Endothelial cell of umbilical vein (primary cell): Measurements from ENCODE around the gene MDM1. TPM values are rescaled to one million over a fixed set of nuclear protein-coding genes. Genes with fewer than 3 reads are reported as not detected.

Source experiments
- BruUV-seq: library from RNA; stranded (reverse); fragments of 400-500 nt; replicated peaks from 2 replicates; lab custom pipeline; 2021; lab: Mats Ljungman, UMichigan
- CTCF ChIA-PET: fragments of 300-600, 350-600 bp; sonication (Branson Sonifier 250); formaldehyde crosslinking; loops from one replicate; lab custom pipeline; 2021; ENCODE audit warnings: antibody characterized with exemption, inconsistent platforms; lab: Charles Lee
- POLR2A ChIA-PET: fragments of 300-600, 350-600 bp; sonication (Branson Sonifier 250); formaldehyde crosslinking; loops from one replicate; lab custom pipeline; 2021; ENCODE audit warnings: antibody characterized with exemption, inconsistent platforms; lab: Charles Lee
- DNase-seq: peaks from one replicate; pipeline ENCODE4 v3.0.0-alpha.2; 2011; ENCODE audit warnings: low read depth, low spot score
- FAIRE-seq: peaks from 2 replicates; lab custom pipeline; 2011; peaks lifted over from hg19 to GRCh38; lab: Jason Lieb, UNC
- H2AFZ ChIP-seq: 2 replicates; pipeline ENCODE4 v1.6.0; 2012; ENCODE audit warnings: low read depth, low read length, control low read depth, inconsistent platforms
- H3K27ac ChIP-seq: 2 replicates; pipeline ENCODE4 v1.5.1; 2011; ENCODE audit warnings: low read depth, mild to moderate bottlenecking, control low read depth, low read length, moderate library complexity; ENCODE audit not compliant: insufficient read depth
- H3K27me3 ChIP-seq, 2 experiments: 2 replicates each; pipeline versions ENCODE4 v1.6.0 to v1.6.1; 2011; ENCODE audit warnings: low read length in 2 of 2, mixed read lengths in 1 of 2; ENCODE audit not compliant: control insufficient read depth in 2 of 2, insufficient read depth in 2 of 2
- H3K36me3 ChIP-seq, 2 experiments: 2 replicates in 1 of 2; 3 replicates in 1 of 2; pipeline ENCODE4 v1.5.1; 2011; ENCODE audit warnings: low read length in 2 of 2, mild to moderate bottlenecking in 1 of 2, moderate library complexity in 1 of 2; ENCODE audit not compliant: control insufficient read depth in 2 of 2, insufficient read depth in 2 of 2; ENCODE audit errors: extremely low read depth in 1 of 2
- H3K4me1 ChIP-seq: 3 replicates; pipeline ENCODE4 v1.5.1; 2011; ENCODE audit warnings: mild to moderate bottlenecking, low read length; ENCODE audit not compliant: control insufficient read depth, insufficient read depth; ENCODE audit errors: extremely low read depth
- H3K4me2 ChIP-seq: 2 replicates; pipeline ENCODE4 v1.6.1; 2011; ENCODE audit warnings: low read length, control low read depth, mixed read lengths; ENCODE audit not compliant: insufficient read depth
- H3K4me3 ChIP-seq, 3 experiments: fragments of 200-600 bp in 1 of 3; sonication (generic), shearing (Covaris generic) in 1 of 3; replicated peaks in 1 of 3; 2 replicates each; pipeline ENCODE4 v1.5.1; 2011 to 2016; ENCODE audit warnings: control low read depth in 3 of 3, low read length in 3 of 3, mild to moderate bottlenecking in 2 of 3, inconsistent platforms in 1 of 3, low read depth in 1 of 3, moderate library complexity in 1 of 3; ENCODE audit not compliant: insufficient read depth in 1 of 3
- H3K79me2 ChIP-seq: 2 replicates; pipeline ENCODE4 v1.6.0; 2012; ENCODE audit warnings: low read length, inconsistent platforms; ENCODE audit not compliant: control insufficient read depth, insufficient read depth
- H3K9ac ChIP-seq: replicated peaks from 2 replicates; pipeline ENCODE3; 2011; ENCODE audit warnings: low read length, control low read depth; ENCODE audit not compliant: insufficient read depth; ENCODE audit errors: extremely low read depth
- H3K9me1 ChIP-seq: replicated peaks from 3 replicates; pipeline ENCODE4 v1.6.0; 2011; ENCODE audit warnings: mild to moderate bottlenecking, low read length; ENCODE audit not compliant: control insufficient read depth, insufficient read depth; ENCODE audit errors: extremely low read depth
- H3K9me3 ChIP-seq: replicated peaks from 2 replicates; pipeline ENCODE4 v1.5.1; 2012; ENCODE audit warnings: low read length, inconsistent platforms; ENCODE audit not compliant: control insufficient read depth, insufficient read depth
- H4K20me1 ChIP-seq: replicated peaks from 2 replicates; pipeline ENCODE3; 2011; ENCODE audit warnings: mild to moderate bottlenecking, low read length; ENCODE audit not compliant: control insufficient read depth, insufficient read depth; ENCODE audit errors: extremely low read depth
- CTCF ChIP-seq, 2 donors: IDR thresholded peaks; 1 replicate in 1 of 2; 2 replicates in 1 of 2; pipeline ENCODE4 v1.5.1; 2011; ENCODE audit warnings: low read length in 2 of 2, mild to moderate bottlenecking in 2 of 2, moderate library complexity in 2 of 2, control low read depth in 1 of 2, inconsistent platforms in 1 of 2, low read depth in 1 of 2; ENCODE audit not compliant: insufficient read depth in 1 of 2; ENCODE audit errors: extremely low read depth in 1 of 2
- EZH2 ChIP-seq: IDR thresholded peaks from 2 replicates; pipeline ENCODE4 v1.6.1; 2012; ENCODE audit warnings: borderline replicate concordance, low read depth, mild to moderate bottlenecking, moderate library complexity, low read length, inconsistent platforms; ENCODE audit not compliant: severe bottlenecking
- FOS ChIP-seq: IDR thresholded peaks from 2 replicates; pipeline ENCODE4 v1.6.1; 2011; ENCODE audit warnings: mild to moderate bottlenecking, low read length, moderate library complexity, borderline replicate concordance; ENCODE audit not compliant: insufficient read depth
- MAX ChIP-seq: IDR thresholded peaks from 2 replicates; pipeline ENCODE4 v1.6.1; 2011; ENCODE audit not compliant: insufficient read depth, insufficient read length
- MYC ChIP-seq: IDR thresholded peaks from one replicate; pipeline ENCODE4 v1.6.1; 2011; ENCODE audit warnings: mild to moderate bottlenecking, low read depth, low read length
- POLR2A ChIP-seq: IDR thresholded peaks from 2 replicates; pipeline ENCODE4 v1.6.1; 2012; ENCODE audit warnings: low read depth, mild to moderate bottlenecking, control low read depth, low read length
- POLR2AphosphoS5 ChIP-seq: IDR thresholded peaks from 2 replicates; pipeline ENCODE4 v1.6.1; 2012; ENCODE audit warnings: low read depth, mild to moderate bottlenecking, control low read depth, low read length, moderate library complexity; ENCODE audit not compliant: insufficient read depth
- dilution Hi-C: fragments of 300-500 bp; cut with MboI; formaldehyde crosslinking; loops from one replicate; pipeline ENCODE4 v1.15.0; 2019; ENCODE audit warnings: low sequenced_read_pairs; ENCODE audit not compliant: extremely low pct_ligation_motif_present
- intact Hi-C: fragments of 100-400 bp; cut with micrococcal nuclease; formaldehyde crosslinking; loops from one replicate; pipeline ENCODE4 v1.10.0; 2022
- polyA plus RNA-seq, 4 experiments: library from polyadenylated mRNA; depleted of rRNA in 3 of 4; stranded (reverse) in 3 of 4; unstranded in 1 of 4; fragments of >200 nt; gene quantifications; 2 replicates each; pipeline versions ENCODE4 v1.2.1 to v1.2.3, GENCODE V29; 2011 to 2012; ENCODE audit warnings: missing spikeins in 1 of 4
- total RNA-seq: library from RNA; stranded (reverse); gene quantifications from 2 replicates; pipeline ENCODE4 v1.2.3, GENCODE V29; 2021

MDM1 gene
- total and polyA plus RNA-seq, 2 donors (not counting 3 experiments of a cell fraction or from before 2014, with no cell fraction given): 4.3 to 12.5 TPM

- DNase-seq (no peak), FAIRE-seq (no peak)
- intact Hi-C loops (no loop called here), dilution Hi-C loops (no loop called here)
- Histone ChIP-seq H3K79me2 (no peaks in the 10 kb centered on the region), H3K4me1 (peaks cover 4% of the 10 kb centered on the region), H4K20me1 (no peaks in the 10 kb centered on the region), H3K4me3 (no peak overlapping the region), H3K9ac (no peak overlapping the region), H3K27ac (no peak overlapping the region), H3K27me3 (peaks cover 3 to 7% of the 10 kb centered on the region in 2 experiments), H3K36me3 (no peaks in the 10 kb centered on the region), H3K9me3 (no peaks in the 10 kb centered on the region), H2AFZ (no peak overlapping the region), H3K9me1 (no peaks in the 10 kb centered on the region), H3K4me2 (no peak overlapping the region)
- TF ChIP-seq EZH2: no peak
- no peak for TF ChIP-seq CTCF (IDR thresholded peaks at IDR 0.05; ENCODE audit: extremely low read depth in 1 of 2, insufficient read depth in 1 of 2, low read depth in 1 of 2, low read length in 2 of 2)
- no peak for TF ChIP-seq POLR2A
- ChIA-PET CTCF (interaction anchor here (1.0 to 2.5 kb wide), 4 partner anchors 11 to 50 kb away, joined by 3 to 9 read pairs (median 4); no protein-coding TSS in a partner anchor), POLR2A (no interaction called here)
- BruUV-seq: no TSS peak
Observed at GRCh38 chr12:68272732-68273131, 59.4 kb downstream of the MDM1 start.

- H3K4me1 ChIP-seq: no peaks in the 10 kb centered on the region
- ChIA-PET CTCF (interaction anchor here (1.2 kb wide), 1 partner anchor 12 kb away, joined by 4 read pairs; no protein-coding TSS in a partner anchor), POLR2A (no interaction called here)
- no peaks in the 10 kb centered on the region for H4K20me1 ChIP-seq
- no peaks in the 10 kb centered on the region for H3K36me3 ChIP-seq
- no peak for DNase-seq
- no peak for TF ChIP-seq FOS
- TF ChIP-seq POLR2AphosphoS5: no peak
- TF ChIP-seq EZH2: no peak
- no peak for TF ChIP-seq CTCF (IDR thresholded peaks at IDR 0.05; ENCODE audit: extremely low read depth in 1 of 2, insufficient read depth in 1 of 2, low read depth in 1 of 2, low read length in 2 of 2)
- no peak for TF ChIP-seq MAX
- no peak for TF ChIP-seq POLR2A
- no peak for TF ChIP-seq MYC
- intact Hi-C loops (no loop called here), dilution Hi-C loops (no loop called here)
- H3K4me3 ChIP-seq: no peak overlapping the region
- H3K79me2 ChIP-seq: no peaks in the 10 kb centered on the region
- no peak for FAIRE-seq
- BruUV-seq: no TSS peak
- no peak overlapping the region for H3K4me2 ChIP-seq
- H3K9me3 ChIP-seq: no peaks in the 10 kb centered on the region
- H3K9ac ChIP-seq: no peak overlapping the region
- no peak overlapping the region for H3K27ac ChIP-seq
- no peaks in the 10 kb centered on the region for H3K9me1 ChIP-seq
- peaks cover 6 to 7% of the 10 kb centered on the region in 2 experiments for H3K27me3 ChIP-seq
- H2AFZ ChIP-seq: no peak overlapping the region
Observed at GRCh38 chr12:68271346-68271745, 60.8 kb downstream of the MDM1 start.
